ENCODE results near the gene LAGE3.

Gene LAGE3

GRCh38 chrX:154436983-154437752 is 41.9 kb downstream of the LAGE3 start, which contains the start of gene GDI1:
TSS of gene GDI1 (plus strand) at chrX:154437154. CDS start at chrX:154437255, 101 bp downstream.
- in situ Hi-C loops (cut with MboI; ENCODE audit: low sequenced_read_pairs): no loop called here

GRCh38 chrX:154436374-154436982 is 42.6 kb downstream of the LAGE3 start:
- in situ Hi-C loops (cut with MboI; ENCODE audit: low sequenced_read_pairs): no loop called here

GRCh38 chrX:154435171-154435733 is 43.8 kb downstream of the LAGE3 start:
- in situ Hi-C loops (cut with MboI; ENCODE audit: low sequenced_read_pairs): no loop called here

- in situ Hi-C loops (cut with MboI; ENCODE audit: low sequenced_read_pairs): no loop called here
Observed at GRCh38 chrX:154434394-154435168, 44.5 kb downstream of the LAGE3 start.

GRCh38 chrX:154433605-154434004 is 45.5 kb downstream of the LAGE3 start:
- in situ Hi-C loops (cut with MboI; ENCODE audit: low sequenced_read_pairs): no loop called here

GRCh38 chrX:154432210-154432609 is 46.9 kb downstream of the LAGE3 start:
- in situ Hi-C loops (cut with MboI; ENCODE audit: low sequenced_read_pairs): no loop called here

GRCh38 chrX:154431341-154431740 is 47.7 kb downstream of the LAGE3 start:
- in situ Hi-C loops (cut with MboI; ENCODE audit: low sequenced_read_pairs): no loop called here

- in situ Hi-C loops (cut with MboI; ENCODE audit: low sequenced_read_pairs): no loop called here
Observed at GRCh38 chrX:154430916-154431315, 48.2 kb downstream of the LAGE3 start.

GRCh38 chrX:154430479-154430878 is 48.6 kb downstream of the LAGE3 start:
- in situ Hi-C loops (cut with MboI; ENCODE audit: low sequenced_read_pairs): no loop called here

- in situ Hi-C loops (cut with MboI; ENCODE audit: low sequenced_read_pairs): no loop called here
Observed at GRCh38 chrX:154429711-154430110, 49.4 kb downstream of the LAGE3 start.

- in situ Hi-C loops (cut with MboI; ENCODE audit: low sequenced_read_pairs): no loop called here
Observed at GRCh38 chrX:154428176-154429171, 50.6 kb downstream of the LAGE3 start, which contains the start of gene ATP6AP1. TSS of gene ATP6AP1 (plus strand) at chrX:154428677. CDS start at chrX:154428693, 16 bp downstream.

Data from HL-60/S4 treated with phorbol 12-myristate 13-acetate at 8.2 ng/mL for 4 days and 3 days (cell line).